GM20000 (cell line): ENCODE measurements around the gene DCBLD1.

Source experiments
- DNase-seq: peaks from one replicate; pipeline ENCODE4 v3.0.0; 2012; ENCODE audit warnings: low spot score
- CTCF ChIP-seq: IDR thresholded peaks from 2 replicates; pipeline ENCODE4 v1.5.1; 2012; ENCODE audit warnings: mild to moderate bottlenecking, control low read depth; ENCODE audit errors: extremely low read depth, missing control alignments

DCBLD1 gene

GRCh38 chr6:117518870-117519269, 36.4 kb downstream of the DCBLD1 start:
- no peak for DNase-seq
- TF ChIP-seq CTCF = no peak

DNA sequence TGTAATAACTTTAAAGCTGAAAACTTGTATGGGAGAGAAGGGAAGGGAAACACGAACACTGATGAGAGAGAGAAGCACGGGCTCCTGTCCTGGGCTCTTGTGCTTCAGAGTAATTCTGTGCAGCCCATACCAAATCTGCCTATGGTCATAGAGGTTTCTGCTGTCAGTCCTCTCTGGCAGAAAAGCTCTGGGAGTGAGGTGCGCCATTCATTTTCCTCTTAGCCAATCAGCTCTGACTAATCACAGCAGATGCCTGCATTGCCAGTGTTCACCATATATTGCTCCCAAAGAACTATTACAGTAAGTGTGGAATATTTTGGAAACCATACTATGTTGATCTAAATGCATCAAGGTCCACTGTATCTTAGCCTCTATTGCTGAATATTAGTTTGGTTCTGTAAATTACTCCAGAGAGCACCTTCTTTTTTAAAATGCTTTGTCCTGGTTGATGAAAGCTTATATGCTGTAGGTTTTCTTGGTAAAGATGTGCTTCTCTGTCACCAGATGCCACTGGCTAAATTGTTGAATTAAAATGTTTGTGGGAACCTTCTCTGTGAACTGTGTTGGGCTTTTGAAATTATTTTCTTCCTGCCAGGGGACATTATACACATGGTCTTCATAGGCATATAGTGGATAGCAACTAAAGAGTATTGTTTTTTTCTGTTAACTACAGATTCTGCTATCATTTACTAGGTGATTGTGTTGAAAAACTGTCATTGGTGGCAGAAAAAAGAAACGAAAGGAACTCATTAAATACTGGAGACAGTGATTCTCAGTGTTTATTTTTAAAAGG, 38.3 kb downstream of the DCBLD1 start:
- TF ChIP-seq CTCF = no peak
- DNase-seq = no peak

GRCh38 chr6:117521791-117522502, 39.5 kb downstream of the DCBLD1 start:
- no peak for TF ChIP-seq CTCF
- no peak for DNase-seq

DNA sequence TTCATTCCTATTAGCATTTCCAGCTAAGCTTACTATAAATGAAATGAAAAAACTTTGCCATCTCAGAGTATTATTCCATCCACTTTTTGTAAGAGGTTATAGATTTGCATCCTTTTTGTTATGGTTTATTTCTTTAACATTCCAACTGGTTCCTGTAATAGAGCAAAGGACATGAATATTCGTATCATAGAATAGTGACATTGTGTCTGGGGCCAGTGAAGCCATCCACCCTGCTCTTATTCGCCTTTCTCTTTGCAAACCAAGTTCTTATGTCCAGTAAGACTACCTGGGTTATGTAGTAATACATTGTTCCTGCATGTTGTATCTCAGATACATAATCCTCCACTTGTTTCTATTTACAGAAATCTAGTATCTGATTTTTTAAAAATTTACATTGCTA, 43.1 kb downstream of the DCBLD1 start:
- DNase-seq = no peak
- no peak for TF ChIP-seq CTCF

DNA sequence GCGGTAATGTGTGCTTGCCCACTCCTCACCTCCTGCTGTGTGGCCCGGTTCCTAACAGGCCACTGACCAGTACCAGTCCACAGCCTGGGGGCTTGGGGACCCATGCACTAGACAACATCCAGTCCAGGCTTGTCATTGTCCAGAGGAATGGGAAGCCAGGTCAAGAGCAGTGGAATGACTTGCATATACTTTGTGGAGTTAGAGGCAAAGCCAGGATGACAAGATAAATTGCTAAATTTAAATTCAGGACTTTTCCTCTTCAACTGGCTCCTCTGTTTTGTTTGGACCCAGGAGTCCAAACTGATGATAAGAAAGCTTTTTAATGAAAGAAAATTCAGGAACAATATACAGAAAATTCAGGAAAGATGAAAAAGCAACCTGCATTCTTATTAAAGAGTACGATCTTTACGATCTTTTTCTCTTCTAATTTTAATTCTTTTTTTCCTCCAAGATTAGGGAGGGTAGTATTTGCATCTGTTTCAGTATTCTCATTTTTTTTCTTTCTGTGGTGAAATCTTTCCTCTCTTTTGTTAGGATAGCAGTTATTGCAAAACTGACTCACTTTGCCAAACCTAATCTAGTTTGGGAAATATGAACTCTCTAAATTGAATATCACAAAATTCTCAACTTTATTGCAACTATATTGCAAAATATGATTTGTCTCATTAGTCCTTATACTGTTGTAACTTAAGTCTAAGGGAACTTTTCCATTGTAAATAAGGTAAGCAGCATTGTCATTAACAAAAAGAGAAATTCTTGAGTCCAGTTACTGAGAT, 48.2 kb downstream of the DCBLD1 start:
- no peak for TF ChIP-seq CTCF
- no peak for DNase-seq

- no peak for TF ChIP-seq CTCF
- no peak for DNase-seq
Measured at GRCh38 chr6:117531346-117531745, 48.9 kb downstream of the DCBLD1 start.
